Heart left ventricle (tissue), 13 donors: ENCODE results near the gene DBN1.

ENCODE experiments used
- POLR2A ChIP-seq, 2 donors: fragments of 450-650 bp; IDR thresholded peaks; one replicate each; pipeline ENCODE4 v1.6.1; 2017; ENCODE audit warnings: antibody characterized with exemption in 2 of 2, mild to moderate bottlenecking in 2 of 2, moderate library complexity in 2 of 2
- TF ChIP-seq, protein P1 (sequence below), 12 donors: fragments of 200-600 bp; sonication (generic) in 4 of 12; IDR thresholded peaks; one replicate each; pipeline versions ENCODE4 v1.5.0 to v1.8.0; 2018 to 2022; ENCODE audit warnings: antibody characterized with exemption in 12 of 12, mild to moderate bottlenecking in 5 of 12
- donor health status: ischemic (EF 13 %, LVEDD 7.1; RV severe dilation, severe dysfunction).
- donor health status: DM: no; HTN: yes; CAD: no.
- donor health status: DM: no; HTN: no; CAD: no.
- donor health status: ischemic (EF 25% LVEDD 6.9; RV normal size, moderate dysfunction).
- donor health status: ischemic (EF 25% LVEDD 5.7; RV mildly dilated, moderate dysfunction).
- donor health status: ischemic (EF 35%, LVEDD 5.7; RV mildly dilated, moderate dysfunction).
- donor health status: nonischemic (EF 11% LVEDD 7.7; RV severe dilation, severe dysfunction).
- donor health status: DM: yes; HTN: yes; CAD: no.
- donor health status: PGD.
- donor health status: ischemic (EF 29% LVEDD 5.4; RV normal size, mild dysfunction).
- donor health status: nonischemic (EF 23%, LVEDD 6.1; RV moderate dilation, normal function).

DNA sequence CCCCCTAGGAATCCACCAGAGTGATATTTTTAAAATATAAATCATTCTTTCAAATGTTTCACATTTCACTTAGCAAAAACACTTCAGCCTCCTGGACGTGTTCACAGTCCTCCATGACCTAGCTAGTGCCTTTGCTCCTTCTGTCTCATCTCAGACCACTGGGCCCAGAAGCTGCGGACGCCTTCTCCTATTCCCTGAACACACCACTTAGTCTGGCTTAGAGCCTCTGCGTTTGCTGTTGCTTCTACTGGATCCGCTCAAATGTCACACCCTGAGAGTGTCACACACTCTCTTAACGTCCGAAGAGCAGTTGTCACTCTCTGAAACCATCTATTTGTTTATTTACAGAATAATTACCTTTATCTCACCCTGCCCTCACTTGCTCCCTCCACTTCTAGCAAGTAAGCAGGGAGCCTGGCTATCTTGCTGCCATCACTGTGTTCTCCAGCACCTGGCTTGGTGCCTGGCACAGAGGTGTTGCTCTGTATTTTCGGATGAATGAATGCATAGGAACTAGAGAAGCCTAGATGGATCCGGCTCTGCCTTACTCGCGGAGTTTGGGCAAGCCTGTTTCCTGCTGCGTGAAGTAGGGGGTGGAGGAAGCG lies 48.1 kb downstream of the DBN1 start:
- TF ChIP-seq, protein P1, sequence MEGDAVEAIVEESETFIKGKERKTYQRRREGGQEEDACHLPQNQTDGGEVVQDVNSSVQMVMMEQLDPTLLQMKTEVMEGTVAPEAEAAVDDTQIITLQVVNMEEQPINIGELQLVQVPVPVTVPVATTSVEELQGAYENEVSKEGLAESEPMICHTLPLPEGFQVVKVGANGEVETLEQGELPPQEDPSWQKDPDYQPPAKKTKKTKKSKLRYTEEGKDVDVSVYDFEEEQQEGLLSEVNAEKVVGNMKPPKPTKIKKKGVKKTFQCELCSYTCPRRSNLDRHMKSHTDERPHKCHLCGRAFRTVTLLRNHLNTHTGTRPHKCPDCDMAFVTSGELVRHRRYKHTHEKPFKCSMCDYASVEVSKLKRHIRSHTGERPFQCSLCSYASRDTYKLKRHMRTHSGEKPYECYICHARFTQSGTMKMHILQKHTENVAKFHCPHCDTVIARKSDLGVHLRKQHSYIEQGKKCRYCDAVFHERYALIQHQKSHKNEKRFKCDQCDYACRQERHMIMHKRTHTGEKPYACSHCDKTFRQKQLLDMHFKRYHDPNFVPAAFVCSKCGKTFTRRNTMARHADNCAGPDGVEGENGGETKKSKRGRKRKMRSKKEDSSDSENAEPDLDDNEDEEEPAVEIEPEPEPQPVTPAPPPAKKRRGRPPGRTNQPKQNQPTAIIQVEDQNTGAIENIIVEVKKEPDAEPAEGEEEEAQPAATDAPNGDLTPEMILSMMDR (IDR thresholded peaks at IDR 0.05) = no peak
- no peak for TF ChIP-seq POLR2A (IDR thresholded peaks at IDR 0.05)
